NCI-H187 (cell line): ENCODE results near the gene ARHGAP26.
"Not testable (repeated sequence)": the region's sequence is repeated elsewhere in the genome, so short reads cannot be mapped to it uniquely, and the experiment has no call there.

Experiments
- DNase-seq, 2 experiments: peaks; one replicate each; lab custom pipeline; 2025; lab: John Stamatoyannopoulos, UW

ARHGAP26 gene

DNA sequence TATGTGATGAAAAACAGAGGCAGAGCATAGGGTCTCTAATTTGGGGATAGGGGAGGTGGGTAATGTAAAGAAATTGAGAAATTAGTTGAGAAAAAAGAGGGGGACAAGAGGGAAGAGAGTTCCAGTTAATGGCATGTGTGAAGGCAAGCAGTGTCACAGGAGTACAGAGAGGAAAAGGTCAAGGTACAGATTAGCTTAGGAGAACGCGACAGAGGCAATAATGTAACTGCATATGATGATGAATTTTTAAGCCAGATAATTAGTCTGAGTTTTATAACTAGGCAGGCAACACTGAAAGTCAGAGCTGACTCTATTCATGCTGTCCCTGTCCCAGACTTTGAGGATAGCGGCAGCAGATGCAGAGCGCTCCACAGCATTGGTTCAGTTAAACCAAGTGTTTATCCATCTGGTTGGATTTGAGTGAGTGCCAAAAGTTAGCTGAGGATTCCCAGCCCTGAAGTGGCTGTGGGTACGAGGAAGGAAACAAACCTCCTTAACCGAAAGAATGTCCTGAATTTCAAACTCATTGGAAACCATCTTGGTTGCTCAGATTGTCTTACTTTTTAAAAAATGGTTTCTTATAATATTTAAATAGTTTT, 315.2 kb downstream of the ARHGAP26 start:
- no peak for DNase-seq

DNA sequence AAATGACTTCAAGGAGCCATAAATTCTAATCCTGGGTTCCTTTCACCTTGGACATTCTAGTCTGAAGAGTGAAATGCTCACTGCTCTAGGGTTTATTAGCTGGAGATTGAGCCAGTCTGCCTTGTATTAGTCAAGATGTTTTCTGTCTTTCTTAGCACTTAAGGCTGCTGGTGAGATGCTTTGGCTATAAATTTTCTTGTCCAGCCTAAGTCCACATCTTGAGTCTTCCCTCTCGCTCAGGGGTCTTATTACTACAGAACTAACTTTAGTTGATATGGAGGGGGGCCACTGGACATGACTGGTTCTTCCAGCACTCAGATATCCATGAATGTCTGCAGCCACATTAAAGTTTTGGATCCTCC, 316.4 kb downstream of the ARHGAP26 start:
- DNase-seq: no peak

DNA sequence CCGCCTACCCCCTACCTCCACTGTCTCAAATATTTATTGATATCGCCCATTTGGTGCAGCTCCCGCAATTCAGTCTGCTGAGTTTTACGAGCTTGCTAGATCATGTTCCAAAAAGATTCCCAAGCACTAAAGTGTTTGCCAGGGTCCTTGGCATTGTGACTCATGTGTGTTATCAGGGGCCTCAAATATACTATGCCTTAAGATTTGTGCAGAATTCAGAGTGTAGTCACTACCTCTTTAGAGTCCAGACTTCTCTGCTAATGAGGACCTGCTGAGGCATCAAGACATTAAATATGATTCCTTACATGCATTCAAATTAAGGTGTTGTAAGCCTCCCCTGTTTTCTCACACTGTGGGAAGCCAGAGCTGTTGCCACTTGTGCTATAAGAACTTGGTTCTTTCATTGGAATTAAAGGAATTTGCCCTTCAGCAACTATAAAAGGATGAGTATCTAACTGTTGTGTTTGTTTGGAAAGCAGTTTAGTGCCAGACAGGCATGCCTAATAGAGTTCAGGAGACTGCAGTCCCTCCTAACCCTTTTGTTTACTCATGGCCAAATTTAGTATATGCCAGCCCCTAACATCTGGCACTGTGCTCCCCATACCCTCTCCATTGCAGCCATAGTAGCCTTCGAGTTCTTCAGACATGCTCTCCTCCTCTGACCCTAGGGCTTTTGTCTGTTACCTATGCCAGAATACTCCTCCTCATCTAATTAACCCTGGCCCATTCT, 316.9 kb downstream of the ARHGAP26 start:
- no peak for DNase-seq

DNA sequence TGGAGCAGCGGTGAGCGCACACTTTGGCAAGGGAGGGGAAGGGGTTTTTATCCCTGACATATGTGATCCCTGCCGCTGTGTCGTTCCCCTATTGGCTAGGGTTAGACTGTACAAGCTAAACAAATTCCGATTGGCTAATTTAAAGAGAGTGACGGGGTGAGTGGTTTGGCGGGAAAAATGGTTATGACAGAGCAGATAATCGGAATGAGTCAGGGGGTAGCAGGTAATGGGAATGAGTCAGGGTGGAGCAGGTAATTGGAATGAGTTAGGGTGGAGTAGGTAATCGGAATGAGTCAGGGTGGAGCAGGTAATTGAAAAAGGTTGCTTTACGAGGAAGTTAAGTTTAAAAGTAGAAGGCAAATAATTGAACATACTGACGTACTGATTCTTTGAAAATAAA, 318.5 kb downstream of the ARHGAP26 start:
- not testable (repeated sequence) for DNase-seq

DNA sequence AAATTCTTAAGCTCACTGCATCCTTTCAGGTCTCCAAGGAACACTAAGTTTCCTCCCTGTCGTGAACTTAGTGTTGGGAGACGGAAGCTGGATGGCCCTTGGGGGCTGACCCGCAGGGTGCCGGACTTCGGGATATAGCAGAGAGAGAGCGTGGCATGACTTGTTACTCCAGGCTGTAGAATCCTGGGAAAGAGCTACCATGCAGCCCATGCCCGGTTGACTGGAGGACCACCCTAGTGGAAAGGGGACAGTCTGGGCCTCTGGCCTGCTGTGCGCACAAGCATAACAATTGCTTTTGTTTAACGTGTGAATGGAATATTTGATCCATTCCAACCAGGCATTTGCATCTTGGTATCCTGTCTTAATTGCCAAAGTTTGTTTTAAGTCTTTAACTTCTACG, 319.9 kb downstream of the ARHGAP26 start:
- not testable (repeated sequence) for DNase-seq

DNA sequence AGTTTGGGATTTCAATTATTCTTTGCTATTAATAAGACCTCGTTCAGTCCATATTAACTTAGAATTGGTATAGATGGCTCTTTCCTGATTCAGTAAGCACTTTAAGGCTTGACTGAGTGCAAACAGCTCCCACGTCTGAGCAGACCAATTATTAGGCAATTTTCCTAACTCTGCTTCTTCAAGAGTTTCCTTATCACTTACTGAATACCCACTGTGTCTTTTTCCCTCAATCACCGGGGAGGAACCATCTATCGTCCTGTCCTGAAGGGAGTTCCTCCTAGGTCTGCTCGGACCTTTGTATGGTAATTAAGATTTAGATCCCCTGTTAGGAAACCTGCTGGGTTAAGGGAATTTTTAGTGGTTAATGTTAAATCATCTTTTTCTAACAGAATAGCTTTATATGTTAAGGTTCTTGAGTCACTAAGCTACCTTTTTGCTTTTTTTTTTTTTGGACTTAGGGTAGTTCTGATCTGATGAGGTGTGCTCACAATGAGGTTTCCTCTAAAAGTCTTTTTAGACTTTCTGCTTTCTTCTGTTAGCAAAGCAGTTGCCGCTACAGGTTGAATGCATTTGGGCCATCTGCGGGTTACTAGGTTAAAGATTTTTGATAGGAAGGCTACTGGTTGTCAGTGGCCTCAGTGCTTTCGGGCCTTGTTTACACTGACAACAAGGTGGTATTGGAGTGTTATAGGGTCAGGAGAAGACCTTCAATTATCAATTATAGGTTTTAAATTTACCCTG, 322.7 kb downstream of the ARHGAP26 start:
- not testable (repeated sequence) for DNase-seq

DNA sequence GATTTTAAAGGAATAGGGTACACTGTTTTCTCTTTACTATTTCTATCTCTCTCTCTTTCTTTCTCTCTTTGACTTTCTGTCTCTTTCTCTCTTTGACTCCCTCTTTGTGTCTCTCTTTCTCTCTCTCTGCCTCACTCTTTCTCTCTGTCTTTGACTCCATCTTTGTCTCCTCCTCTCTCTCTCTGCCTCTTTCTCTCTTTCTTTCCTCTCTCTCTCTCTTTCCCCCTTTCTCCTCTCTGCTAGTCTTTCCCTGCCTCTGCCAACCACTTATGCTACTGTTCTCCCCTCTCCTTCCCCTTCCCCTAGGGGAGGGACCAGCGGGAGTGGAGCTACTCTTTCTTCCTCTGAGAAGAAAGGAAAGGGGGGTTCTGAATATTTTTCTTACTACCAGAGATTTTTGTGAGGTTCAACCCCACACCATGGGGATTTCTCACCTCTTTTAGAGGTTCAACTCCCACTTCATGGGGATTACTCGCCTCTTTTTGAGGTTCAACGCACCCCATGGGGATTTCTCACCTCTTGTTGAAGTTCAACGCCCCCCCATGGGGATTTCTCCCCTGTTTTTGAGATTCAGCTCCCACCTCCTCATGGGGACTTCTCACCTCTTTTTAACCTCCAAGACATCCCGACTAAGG, 323.4 kb downstream of the ARHGAP26 start:
- no peak for DNase-seq

DNA sequence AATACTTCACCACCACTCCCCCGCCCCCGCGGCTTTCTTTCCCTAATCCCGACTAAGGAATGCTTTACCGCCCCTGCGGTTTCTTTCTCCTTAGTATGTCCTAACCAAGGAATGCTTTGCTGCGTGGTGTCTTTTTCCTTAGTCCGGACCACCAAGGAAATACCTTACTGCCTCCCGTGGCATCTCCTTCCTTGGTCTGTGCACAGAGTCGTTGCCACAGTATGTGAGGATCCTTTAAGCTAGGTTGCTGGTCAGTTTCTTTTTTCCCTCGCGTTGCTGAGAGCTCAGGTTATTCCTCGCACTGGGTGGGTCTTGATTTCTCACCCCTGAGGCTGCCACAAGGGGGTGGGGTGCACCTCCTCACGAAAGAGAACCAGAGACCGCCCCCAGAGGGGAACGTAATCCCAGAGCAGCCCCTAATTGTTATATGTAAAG, 323.9 kb downstream of the ARHGAP26 start:
- no peak for DNase-seq

DNA sequence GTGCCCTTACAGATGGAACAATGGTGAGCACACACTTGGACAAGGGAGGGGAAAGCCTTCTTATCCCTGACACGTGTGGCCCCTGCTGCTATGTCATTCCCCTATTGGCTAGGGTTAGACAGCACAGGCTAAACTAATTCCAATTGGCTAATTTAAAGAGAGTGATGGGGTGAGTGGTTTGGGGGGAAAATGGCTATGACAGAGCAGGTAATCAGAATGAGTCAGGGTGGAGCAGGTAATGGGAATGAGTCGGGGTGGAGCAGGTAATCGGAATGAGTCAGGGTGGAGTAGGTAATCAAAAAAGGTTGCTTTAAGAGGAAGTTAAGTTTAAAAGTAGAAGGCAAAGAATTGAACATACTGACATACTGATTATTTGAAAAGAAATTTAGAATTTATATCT, 324.4 kb downstream of the ARHGAP26 start:
- DNase-seq: not testable (repeated sequence)

DNA sequence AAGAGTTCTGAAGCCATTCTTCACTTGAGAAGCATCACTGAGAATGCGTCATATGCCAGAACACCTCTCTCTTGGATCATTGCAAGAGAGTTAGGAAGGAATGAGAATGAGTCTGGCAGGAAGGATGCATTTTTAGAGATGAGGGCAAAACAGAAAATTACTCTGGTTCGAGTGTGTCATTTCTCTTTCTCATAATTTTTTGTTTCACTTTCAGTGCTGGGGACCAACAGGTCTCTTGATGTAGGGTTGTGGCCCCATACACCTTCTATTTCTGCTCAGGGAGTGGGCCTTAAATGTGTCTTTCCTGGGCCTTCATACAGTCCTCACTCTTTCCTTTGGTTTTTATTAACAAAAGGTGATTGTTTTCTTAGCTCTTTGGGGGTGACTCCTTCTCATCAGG, 330.9 kb downstream of the ARHGAP26 start:
- DNase-seq: no peak

DNA sequence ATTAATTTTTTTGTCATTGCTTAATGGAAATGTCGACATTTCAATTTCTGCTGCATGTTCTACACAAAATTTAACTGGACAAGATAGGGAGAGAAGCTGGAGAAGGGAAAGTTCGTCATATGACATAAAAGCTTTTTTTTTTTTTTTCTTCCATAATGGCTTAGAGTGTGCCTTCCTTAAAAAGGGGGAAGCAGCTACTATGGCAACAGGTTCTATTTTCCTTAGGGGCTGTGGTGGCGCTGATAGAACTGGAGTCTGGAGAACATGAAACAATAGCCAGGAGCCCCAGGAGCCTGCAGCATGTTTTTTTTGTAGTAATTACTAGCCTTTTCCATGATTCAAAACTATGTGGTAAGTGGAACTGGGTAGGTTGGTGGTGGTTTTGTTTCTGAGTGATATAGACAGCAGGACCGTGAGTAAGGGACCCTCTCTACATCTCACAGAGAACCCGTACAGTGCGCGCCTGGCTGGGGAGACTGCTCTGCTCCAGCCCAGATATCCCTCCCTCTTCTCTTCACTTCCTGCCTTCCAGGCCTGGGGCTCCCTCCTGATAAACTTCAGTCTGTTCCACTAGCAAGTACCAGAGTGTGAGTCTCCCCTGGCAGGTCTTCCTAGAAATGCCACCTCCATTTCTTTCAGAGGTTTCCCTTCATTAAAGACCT, 331.7 kb downstream of the ARHGAP26 start:
- no peak for DNase-seq

DNA sequence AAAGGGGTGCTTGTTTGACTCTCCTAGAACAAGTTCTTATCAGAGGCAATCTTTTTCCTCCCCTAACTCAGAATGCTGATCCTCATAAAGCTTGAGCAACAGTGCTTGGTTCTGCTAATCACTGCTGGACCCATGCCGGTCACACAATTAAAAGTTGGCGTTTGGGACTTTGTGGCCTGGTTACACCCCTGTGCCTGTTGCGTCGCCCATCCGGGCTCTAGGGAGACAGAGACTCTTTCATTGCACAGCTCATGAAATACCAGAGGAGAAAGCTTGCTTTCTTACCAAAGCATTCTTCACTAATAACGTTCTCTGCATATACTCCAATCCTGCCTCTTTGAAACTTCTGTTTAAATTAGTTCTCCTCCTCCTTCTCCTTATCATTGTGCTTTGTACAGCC, 332.2 kb downstream of the ARHGAP26 start:
- DNase-seq: no peak

DNA sequence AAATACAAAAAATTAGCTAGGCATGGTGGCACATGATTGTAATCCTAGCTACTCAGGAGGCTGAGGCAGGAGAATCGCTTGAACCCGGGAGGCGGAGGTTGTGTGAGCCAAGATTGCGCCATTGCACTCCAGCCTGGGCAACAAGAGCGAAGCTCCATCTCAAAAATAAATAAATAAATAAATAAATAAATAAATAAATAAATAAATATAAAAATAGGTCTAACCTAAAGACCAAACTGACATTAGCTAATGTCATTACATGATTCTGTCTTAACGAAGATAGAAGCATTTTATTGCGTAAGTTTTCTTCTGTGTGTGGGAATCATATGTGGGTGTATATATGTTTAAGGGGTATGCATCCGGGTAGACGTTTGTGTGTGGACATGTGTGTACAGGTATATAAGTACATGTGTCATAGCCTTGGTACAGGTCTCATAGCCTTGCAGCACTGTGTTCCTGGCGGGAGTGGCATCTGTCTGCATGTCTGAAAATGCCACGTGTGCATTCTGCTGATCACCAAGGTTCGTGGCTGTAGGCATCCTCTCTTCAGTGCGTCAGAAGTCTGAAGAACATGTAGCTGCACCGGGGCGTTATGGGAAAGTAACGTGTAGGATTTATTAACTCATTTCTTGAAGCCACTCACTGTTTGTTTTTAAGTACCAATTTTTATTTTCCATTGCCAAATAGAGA, 335.2 kb downstream of the ARHGAP26 start:
- no peak for DNase-seq

DNA sequence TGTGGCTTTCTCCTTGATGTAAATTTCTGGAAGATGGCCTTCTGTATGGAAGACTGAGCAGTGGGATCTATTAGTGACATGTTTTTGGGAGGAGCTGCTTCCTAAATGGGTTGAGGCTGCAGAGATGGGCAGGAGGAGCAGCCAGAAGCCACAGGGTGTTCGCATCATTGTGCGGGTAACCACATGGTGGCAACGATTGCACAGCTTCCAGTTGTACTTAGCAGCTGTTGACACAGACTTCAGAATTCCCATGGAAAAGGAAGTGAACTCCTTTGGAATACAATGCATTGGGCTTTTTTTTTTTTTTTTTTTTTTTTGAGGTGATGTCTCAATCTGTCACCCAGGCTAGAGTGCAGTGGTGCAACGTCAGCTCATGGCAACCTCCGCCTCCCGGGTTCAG, 336.0 kb downstream of the ARHGAP26 start:
- DNase-seq: no peak

DNA sequence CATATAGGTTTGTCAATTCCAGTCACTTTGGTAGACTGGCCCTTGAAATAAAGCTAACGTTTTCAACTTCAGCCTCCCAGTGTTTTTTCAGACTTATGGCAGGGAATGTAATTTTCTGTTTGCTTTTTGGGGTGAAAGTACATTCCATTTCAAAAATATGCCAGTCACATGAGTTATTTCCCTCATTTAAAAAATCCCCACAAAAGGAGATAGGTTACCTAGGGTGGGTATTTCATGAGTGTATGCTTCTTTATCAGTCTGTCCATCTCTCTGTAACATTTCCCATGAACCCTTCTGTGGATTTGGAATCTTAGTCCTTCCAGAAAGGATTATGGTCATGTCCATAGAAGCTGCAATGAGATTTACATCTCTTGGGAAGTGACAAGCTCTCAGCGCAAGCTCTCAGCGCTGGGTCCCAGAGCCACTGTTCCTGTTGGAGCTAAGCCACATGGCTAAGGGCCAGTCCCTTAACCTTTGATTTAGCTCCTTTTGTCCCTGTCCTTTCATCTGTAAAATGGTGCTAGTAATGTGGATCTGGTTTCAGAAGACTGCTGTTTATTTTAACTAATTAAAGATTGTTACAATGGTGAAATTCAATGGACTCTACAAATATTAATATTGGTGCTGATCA, 338.4 kb downstream of the ARHGAP26 start:
- no peak for DNase-seq

DNA sequence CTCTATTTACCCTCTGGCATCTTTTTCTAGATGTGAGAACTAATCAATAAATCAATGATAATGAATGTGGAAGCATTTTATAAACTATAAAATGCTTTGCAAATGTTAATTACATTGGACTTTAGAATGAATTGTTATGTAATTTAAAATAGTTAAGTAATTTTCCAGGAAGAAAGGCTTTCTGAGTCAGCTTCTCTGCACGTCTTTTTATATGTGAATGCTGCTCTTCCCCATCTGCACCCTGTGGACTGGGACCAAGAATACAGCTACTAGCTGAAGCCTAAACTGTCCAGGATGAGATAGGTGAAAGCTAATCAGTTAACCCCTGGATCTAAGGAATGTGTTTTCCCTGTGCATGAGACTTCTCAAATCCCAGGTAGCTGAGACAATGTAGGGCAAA, 340.4 kb downstream of the ARHGAP26 start:
- DNase-seq: no peak

DNA sequence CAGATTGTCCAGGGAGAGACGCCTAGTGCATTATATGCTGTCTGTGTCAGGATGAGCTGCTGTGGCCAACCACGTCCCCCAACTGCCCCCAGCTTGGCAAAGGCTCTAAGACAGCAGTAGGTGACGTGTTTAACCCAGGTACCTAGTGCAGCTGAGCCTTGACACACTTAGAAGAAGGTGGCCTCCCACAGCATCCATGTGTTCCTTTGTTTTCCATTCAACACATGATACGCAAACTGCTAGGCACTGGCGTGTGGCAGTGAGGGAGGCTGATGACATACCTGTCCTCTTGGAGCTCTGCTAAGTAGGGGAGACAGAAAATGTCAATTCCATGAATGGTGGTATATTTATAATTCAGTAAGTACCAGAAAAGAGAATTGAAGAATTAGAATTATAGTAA, 341.6 kb downstream of the ARHGAP26 start:
- no peak for DNase-seq

DNA sequence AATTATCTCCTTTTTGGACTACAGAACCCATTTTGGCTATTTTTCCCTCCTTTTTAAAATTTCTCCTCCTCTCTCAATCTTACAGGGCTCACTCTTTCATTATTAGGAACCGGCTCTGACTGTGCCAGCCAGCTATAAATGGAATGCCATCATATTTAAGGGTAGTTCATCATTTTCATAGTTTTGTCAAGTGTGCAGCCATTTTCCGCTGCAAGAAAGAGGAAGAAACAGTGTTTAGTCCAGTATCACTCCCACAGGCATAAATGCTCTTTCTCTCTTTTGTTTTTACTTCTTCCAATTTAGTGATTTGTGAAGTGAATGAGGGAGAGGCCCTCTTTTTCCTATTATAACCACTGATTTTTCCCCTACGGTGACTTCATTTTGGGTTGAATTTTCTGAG, 343.3 kb downstream of the ARHGAP26 start:
- no peak for DNase-seq

DNA sequence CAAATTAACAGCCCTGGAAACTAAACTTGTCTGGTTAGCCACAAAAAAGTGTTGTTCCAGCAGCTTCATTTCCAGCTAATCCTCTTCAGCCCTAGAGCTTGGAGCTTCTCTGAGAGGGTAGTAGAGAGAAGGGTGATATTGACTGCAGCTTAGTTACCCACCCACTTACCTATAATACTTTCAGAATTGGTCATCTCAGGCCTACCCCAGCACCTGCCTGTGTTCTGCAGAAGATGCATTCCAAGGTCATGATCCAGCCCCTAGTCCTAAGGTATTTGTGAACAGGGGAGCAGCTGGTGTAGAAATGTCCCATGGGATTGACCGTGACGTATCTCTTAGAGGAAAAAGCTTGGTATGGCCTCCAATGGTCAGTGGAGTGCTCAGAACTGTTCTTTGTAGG, 344.3 kb downstream of the ARHGAP26 start:
- DNase-seq: no peak

DNA sequence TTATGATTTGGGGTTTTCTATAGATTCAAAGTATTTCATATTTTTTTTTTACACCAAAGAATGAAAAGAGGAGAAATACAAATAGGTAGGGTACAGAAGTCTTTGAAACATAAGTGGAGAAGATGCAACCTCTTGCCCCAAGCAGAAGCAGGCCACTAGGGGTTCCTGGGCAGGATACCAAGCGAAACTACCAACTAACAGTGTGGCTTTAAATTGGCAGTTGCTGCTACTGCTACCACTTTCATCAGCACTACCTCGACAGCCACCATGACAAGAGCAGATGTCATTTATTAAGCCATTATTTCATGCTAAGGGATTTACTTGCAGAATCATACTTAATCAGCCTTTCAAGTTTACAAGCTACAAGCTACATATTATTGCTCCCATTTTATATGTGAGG, 345.2 kb downstream of the ARHGAP26 start:
- no peak for DNase-seq

DNA sequence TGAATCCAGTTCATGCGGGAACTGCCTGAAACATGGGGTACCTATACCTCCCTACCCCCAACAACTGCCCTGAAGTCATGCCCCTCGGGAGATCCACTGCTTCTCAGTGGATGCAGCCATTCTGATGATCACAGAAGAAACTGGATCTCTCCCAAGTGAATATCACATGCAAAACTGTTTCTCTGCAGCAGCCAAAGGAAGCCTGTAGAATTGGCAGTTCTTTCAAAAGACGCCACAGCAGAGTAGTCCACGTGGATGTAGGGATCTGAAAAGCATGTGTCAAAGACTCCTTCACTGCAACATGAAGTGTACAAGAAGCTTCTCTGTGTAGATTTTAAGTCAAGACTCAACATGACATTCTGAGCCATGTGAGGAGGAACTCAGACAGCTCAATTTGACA, 346.6 kb downstream of the ARHGAP26 start:
- DNase-seq: no peak
